CD4-positive, alpha-beta T cell treated with Interleukin-2 at 100 ng/mL for 4 hours (primary cell): ENCODE measurements around the gene DIAPH1.
A peak's percentile ranks its signal among the peaks of the same experiment; 100 is the strongest.

Source experiments
- DNase-seq: peaks from one replicate; pipeline ENCODE4 v3.0.0-alpha.2; 2020; ENCODE audit warnings: low spot score

DIAPH1 gene

GRCh38 chr5:141519605-141520565, 98.9 kb downstream of the DIAPH1 start:
- DNase-seq = no peak

- DNase-seq = no peak
These were observed 100.2 kb downstream of the DIAPH1 start for GRCh38 chr5:141518618-141519015.

- no peak for DNase-seq
These were observed 100.8 kb downstream of the DIAPH1 start for GRCh38 chr5:141517880-141518617.

GRCh38 chr5:141517312-141517711, 101.5 kb downstream of the DIAPH1 start:
- DNase-seq = no peak

GRCh38 chr5:141516672-141517025, 102.2 kb downstream of the DIAPH1 start:
- DNase-seq = no peak

GRCh38 chr5:141515946-141516671, 102.7 kb downstream of the DIAPH1 start:
- DNase-seq = no peak

- DNase-seq = no peak
These were observed 103.7 kb downstream of the DIAPH1 start for GRCh38 chr5:141515141-141515540.

- DNase-seq = no peak
These were observed 104.3 kb downstream of the DIAPH1 start for GRCh38 chr5:141514330-141515133.

GRCh38 chr5:141513627-141514329, 105.0 kb downstream of the DIAPH1 start:
- DNase-seq = peak; percentile 63

GRCh38 chr5:141512911-141513626, 105.7 kb downstream of the DIAPH1 start:
- peak; percentile 23 for DNase-seq

- DNase-seq = peak; percentile 84
These were observed 106.3 kb downstream of the DIAPH1 start for GRCh38 chr5:141512390-141512910.

- DNase-seq = no peak
These were observed 107.0 kb downstream of the DIAPH1 start for GRCh38 chr5:141511771-141512325.

- no peak for DNase-seq
These were observed 107.8 kb downstream of the DIAPH1 start for GRCh38 chr5:141510850-141511601.

GRCh38 chr5:141510160-141510559, 108.6 kb downstream of the DIAPH1 start:
- no peak for DNase-seq

GRCh38 chr5:141508798-141509611, 109.8 kb downstream of the DIAPH1 start:
- DNase-seq = no peak

- no peak for DNase-seq
These were observed 110.4 kb downstream of the DIAPH1 start for GRCh38 chr5:141508440-141508797.

- DNase-seq = no peak
These were observed 111.3 kb downstream of the DIAPH1 start for GRCh38 chr5:141507387-141508091.
